DMS53 (cell line): ENCODE results near the gene CASP10.
"Not testable (repeated sequence)": the region's sequence is repeated elsewhere in the genome, so short reads cannot be mapped to it uniquely, and the experiment has no call there.

Experiments
- DNase-seq: peaks from one replicate; lab custom pipeline; 2025; lab: John Stamatoyannopoulos, UW

CASP10 gene

DNA sequence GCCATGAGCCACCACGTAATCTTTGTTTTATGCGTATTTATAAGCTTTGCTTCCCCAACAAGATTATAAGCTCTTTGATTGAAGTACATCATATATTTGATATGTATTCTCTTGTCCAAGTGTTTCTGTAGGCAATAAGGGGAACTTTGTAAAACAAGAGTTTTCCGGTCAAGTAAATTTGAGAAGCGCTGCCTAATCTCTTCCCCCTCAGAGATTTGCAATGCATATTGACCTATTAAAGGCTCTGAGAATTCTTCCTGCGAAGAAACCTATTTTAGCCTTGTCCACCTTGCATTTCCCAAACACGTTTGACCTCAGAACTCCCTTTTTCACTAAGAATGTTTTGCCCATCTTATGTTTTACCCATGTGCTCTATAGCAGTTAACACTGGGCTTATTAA, 26.9 kb upstream of the CASP10 start:
- DNase-seq = no peak

DNA sequence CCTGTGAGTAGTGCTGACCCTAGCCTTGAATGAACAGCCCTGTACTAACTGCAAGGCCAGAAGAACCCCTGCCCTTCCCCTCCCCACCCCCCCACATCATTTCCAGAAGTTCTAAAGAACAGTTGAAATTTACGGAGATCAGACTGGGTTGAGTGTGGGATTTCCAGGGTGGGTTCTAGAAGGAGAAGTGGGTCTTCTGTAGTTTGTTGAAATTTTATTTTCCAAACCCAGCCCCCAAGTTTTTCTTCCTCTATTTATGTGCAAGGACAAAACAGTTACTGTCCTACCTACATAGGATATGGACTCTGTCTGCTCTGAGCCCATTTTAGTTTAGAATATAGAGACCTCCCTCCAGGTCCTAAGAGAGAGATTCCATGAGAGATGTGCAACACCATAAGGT, 26.3 kb upstream of the CASP10 start:
- DNase-seq = no peak

DNA sequence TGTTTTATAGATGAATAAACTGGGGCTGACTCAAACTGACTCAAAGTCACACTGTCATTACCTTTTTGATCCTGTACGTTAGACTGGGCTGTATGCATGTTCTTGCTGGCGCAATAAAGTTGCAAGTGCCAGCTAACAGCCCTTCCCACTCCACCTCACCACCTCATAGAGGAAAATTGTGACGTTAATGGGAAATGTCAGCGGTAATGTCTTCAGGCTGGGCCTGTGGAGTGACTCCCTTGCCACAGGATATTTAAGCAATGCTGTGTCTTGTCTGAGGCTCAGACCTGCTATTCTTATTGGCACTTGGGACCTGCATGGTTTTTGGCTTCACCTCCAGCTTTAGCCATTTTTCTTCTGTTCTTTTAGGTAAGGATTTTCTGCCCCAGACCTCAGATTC, 25.2 kb upstream of the CASP10 start:
- DNase-seq = no peak

DNA sequence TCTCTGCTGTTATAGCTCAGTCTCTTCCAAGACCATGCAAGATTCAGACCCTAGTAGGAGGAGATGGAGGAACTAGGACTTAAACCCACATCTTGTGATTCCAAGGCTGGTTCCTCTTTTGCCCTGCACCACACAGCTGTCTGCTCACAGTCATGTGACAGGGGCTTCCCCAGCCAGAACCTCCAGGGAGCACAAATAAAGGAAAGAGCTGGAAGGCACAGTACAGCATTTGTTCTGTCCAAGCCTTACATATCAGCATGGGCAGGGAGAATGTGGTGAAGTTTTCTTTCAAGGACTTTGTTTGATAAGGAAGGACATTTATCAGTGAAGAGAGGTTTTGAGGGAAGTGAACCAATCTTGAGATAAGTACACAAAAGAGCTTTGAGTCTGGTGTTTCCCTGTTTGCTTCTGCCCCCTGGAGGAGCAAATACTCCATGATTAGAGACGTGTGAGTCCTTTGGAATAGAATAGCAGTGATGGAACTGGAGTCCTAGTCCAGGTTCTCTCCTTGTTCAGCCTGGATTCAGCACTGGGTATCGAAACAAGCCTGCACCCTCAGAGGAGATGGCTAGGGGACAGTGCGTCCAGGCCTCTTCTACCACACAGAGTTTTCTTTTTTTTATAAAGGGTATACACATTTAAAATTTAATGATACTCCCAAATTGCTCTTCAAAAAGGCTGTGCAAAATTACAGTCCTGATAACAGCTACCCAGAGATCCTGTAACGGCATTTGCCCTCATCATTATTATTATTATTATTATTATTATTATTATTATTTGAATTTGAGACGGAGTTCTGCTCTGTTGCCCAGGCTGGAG, 24.6 kb upstream of the CASP10 start:
- peak; percentile 91 for DNase-seq

DNA sequence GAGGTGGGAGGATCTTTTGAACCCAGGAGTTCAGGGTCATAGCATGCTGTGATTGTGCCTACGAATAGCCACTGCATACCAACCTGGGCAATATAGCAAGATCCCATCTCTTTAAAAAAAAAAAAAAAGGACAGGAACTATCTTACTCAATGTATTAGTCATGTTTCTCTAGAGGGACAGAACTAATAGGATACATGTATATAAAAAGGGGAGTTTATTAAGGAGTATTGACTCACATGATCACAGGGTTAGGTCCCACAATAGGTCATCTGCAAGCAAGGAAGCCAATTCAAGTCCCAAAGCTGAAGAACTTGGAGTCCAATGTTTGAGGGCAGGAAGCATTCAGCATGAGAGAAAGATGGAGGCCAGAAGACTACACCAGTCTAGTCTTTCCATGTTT, 18.8 kb upstream of the CASP10 start:
- DNase-seq = no peak

DNA sequence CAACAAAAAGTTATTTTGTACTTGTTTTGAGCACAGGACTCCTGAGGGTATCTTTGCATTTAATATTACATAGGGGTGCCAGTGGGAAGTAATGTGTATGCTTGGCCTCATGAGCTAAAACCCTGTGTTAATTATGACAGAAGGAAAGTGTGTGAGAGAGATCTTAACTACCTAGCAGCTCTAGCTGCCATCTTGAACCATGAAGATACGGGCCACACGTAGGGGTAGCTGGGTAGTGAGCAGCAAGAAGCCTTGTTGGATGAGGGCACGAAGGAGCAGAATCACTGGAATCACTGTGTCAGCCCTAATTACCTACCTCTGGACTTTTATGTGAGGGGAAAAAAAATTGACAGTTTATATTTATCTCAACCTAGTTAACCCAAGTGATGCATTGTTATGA, 15.4 kb upstream of the CASP10 start:
- no peak for DNase-seq

DNA sequence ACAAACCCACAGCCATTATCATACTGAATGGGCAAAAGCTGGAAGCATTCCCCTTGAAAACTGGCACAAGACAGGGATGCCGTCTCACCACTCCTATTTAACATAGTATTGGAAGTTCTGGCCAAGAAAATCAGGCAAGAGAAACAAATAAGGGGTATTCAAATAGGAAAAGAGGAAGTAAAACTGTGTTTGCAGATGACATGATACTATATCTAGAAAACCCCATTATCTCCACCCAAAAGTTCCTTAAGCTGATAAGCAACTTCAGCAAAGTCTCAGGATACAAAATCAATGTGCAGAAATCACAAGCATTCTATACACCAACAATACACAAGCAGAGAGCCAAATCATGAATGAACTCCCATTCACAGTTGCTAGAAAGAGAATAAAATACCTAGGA, 14.4 kb upstream of the CASP10 start:
- not testable (repeated sequence) for DNase-seq

DNA sequence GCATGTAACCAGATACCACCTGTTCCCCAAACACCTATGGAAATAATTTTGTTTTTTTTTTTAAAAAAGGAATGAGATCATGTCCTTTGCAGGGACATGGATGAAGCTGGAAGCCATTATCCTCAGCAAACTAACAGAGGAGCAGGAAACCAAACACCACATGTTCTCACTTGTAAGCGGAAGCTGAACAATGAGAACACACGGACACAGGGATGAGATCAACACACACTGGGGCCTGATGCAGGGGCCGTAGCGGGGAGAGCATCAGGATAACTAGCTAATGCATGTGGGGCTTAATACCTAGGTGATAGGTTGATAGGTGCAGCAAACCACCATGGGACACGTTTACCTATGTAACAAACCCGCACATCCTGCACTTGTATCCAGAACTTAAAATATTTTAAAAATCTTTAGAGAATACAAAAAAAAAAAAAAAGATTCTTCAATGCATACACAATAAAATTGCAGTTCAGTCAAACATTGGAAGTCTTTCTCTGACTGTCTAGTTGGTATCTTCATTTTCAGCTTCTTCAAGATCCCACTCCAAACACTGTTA, 11.6 kb upstream of the CASP10 start:
- peak; percentile 9 for DNase-seq

DNA sequence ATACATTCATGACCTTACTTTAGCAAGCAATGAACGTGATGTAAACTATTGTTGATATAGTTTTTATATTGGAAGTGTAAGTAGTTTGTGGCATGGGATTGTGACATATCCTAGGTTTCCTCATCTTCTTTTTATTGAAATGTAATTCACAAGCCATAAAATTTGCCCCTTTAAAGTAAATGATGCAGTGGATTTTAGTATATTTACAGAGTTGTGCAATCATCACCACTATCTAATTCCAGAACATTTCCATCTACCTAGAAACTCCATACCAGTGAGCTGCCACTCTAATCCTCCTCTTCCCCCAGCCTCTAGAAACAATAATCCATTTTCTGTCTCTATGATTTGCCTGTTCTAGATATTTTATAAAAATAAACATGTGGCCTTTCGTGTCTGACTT, 10.7 kb upstream of the CASP10 start:
- no peak for DNase-seq

DNA sequence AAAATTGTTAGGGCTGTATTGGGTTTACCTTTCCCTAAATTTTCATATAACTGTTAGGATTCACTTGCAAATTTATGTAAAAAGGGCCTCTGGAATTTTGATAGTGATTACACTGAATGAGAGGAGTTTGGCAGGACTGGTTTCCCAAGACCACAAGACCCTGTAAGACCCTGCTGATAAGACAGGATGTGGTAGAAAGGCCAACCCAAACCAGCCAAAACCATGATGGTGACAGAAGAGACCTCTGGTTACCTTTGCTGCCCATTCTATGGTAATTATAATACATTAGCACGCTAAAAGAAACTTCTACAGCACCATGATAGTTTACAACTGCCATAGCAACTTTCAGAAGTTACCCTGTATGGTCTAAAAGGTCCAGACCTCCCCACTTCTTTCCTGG, 8.3 kb upstream of the CASP10 start:
- DNase-seq = no peak

DNA sequence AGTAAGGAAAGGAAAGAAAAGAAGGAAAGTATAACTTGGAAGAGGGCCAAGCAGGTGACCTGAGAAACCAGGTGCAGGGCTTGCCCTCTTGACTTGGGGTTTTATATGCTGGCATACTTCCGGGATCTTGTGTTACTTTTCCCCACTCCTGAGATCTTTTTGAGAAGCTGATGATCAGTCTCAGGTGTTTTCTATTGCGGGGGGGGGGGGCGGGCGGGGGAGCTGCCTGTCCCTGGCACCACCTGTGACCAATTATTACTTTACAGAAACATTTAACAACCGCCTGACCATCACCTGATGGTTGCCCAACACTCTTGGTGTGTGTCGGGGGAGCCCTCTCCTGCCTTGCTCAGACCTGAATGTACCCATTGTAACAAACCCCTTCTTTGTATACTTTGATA, 6.9 kb upstream of the CASP10 start:
- peak; percentile 63 for DNase-seq

DNA sequence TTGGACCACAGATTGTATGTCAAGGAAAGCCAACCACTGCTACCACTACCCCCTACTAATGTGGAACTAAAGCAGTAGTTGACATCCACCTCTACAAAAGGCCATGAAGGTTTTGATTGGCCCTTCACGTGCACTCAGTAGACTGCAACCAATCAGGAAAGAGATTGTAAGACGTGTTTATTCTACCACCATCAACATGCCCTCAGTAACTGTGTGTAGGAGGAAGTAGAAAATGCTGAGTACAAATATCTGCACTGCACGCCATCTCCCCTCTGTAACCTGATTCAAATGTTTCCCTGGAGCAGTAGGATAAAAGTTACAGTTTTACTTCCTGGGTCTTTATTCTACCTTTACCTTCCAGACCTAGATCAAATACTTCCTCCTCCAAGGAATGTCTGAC, 2.9 kb upstream of the CASP10 start:
- peak; percentile 46 for DNase-seq

DNA sequence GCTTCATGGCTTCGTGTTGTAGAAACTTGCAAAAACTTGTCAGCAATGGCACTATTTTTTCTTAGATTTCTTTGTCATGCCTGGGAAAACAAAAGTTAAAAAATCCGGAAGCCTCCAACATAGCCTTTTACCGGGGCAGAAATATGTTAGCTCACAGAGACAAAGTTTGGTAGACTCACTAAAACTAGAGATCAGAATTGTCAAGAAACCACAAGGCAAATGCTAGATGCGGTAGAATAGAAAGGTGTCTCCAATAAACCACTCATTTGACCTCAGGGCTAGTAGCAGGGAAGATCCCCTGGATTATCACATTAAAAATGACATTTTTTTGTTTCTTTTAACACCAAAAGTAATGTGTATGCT, 405 bp downstream of the CASP10 start:
- DNase-seq = no peak

DNA sequence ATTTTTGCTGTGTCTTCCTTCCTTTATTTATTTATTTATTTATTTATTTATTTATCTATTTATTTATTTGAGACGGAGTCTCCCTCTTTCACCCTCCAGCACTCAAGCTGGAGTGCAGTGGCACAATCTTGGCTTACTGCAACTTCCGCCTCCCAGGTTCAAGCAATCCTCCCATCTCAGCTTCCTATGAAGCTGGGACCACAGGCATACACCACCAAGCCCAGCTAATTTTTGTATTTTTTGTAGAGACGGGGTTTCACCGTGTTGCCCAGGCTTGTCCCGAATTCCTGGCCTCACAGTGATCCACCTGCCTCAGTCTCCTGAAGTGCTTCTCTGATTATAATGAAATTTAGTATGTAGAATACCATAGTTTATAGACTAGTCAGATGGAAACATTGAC, 894 bp downstream of the CASP10 start:
- DNase-seq = not testable (repeated sequence)

DNA sequence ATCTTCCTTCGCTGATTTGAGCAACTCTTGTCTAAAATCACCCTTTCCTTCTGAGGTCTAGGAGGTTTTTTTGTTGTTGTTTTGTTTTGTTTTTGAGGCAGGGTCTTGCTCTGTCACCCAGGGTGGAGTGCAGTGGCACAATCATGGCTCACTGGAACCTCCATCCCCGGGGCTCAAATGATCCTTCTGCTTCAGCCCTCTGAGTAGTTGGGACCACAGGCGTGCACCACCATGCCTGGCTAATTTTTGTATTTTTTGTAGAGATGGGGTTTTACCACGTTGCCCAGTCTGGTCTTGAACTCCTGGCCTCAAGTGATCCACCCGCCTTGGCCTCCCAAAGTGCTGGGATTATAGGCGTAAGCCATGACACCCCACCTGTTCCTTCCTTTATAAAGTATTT, 1.3 kb downstream of the CASP10 start:
- not testable (repeated sequence) for DNase-seq

DNA sequence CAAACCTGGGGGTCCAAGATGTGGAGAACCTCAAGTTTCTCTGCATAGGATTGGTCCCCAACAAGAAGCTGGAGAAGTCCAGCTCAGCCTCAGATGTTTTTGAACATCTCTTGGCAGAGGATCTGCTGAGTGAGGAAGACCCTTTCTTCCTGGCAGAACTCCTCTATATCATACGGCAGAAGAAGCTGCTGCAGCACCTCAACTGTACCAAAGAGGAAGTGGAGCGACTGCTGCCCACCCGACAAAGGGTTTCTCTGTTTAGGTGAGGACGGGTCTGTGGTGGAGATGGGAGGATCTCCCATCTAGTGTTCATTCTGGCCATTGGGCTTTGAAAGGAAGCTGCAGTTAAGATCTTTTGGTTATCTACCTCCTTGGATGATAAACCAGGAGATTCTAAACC, 2.9 kb downstream of the CASP10 start:
- DNase-seq = no peak

DNA sequence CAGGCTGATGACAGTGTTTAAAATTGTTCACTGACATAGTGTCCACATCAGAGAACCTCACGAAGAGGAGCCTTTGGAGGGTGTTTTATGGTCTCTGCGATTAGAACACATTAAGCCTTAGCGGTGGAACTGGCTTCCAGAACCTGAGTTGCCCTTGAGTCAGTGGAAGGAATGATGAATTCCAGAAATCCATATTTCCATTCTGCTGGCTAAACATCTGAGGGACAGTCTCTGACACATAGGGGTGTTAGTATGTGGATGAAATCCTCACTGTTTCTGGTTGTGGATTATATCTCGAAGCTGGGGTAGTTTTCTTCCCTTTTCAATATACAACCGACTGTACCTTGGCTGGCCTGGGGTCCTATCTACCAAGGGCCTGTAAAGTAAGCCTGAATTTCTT, 4.0 kb downstream of the CASP10 start:
- DNase-seq = no peak

DNA sequence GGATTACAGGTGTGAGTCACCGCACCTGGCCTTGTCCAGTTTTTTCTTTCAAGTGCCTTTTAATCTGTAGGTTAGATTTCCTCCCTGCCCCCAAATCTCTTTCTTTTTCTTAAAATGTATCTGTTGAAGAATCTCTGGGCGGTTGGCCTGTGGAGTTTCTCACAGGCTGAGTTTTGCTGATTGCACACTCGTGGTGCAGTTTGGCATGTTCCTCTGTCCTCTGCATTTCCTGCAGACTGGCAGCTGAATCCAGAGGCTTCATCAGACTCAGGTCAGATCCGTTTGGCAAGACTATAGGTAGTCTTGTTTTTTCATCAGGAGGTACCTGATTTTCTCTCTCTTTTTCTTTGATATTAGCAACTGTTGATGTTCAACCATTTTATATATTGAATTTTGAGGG, 5.5 kb downstream of the CASP10 start:
- DNase-seq = no peak

DNA sequence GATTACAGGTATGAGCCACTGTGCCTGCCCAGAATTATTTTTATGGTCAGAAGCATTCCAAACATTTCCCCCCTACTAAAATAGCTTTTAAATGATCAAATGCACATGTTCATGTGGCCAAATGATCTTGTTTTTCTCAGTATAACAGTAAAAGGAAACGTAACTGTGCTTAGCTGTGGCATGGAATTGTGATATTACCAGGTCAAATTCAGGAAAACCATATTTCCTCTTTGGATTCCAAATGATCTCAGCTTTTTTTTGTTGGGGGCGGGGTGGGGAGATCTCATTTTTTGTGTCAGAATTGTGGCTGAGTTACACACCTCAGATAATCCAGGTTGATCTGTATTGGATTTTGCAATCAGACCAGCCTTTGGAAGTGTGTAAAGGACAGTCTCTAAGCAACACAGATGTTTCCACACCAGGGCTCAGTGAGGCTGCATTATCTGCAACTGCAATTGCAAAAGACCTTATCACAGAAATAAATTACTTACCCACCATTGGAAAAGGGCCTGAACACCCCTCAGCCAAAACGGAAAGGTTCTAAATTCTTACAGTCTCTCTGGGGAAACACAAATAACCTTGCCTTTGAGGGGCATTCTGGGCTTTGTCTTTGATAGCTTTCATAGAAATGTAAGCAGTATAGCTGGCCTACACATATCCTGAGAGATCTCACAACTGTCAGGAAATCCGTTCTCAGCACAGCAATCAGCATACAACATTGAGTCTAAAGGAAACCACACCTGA, 8.4 kb downstream of the CASP10 start:
- no peak for DNase-seq

DNA sequence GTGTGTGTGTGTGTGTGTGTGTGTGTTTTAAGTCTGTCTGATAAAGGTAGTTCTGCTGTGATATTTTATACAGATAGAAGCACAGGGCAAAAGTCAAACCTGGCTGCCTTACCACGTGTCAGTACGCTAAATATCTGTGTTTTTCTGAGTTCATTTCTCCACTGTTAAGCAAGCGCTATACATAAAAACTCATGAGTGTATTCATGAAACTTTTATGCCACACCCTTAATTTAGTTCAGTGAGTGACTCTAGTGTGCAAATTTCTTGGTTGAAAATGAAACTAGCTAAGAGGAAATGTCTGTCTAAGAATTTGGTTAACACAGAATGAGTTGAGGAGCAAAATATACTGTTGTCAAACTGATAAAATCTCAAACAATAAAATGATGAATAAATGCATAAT, 11.2 kb downstream of the CASP10 start:
- no peak for DNase-seq

DNA sequence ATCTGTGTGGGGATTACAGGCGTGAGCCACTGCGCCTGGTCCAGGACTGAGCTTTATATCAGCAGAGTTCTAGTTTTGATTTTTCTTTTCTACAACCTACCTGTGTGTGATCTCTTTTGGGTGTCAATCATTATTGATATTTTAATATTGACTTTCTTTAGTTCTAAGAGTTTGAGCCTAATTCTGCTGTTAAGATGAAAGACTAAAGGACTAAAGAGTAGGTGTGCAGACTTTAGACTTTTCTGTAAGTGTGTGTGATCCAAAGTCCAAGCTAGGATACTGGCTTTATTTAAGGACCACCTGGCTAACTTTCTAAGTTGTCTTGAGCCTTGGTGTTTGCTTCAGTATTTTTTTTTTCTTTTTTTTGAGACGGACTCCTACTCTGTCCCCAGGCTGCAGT, 12.4 kb downstream of the CASP10 start:
- DNase-seq = no peak

DNA sequence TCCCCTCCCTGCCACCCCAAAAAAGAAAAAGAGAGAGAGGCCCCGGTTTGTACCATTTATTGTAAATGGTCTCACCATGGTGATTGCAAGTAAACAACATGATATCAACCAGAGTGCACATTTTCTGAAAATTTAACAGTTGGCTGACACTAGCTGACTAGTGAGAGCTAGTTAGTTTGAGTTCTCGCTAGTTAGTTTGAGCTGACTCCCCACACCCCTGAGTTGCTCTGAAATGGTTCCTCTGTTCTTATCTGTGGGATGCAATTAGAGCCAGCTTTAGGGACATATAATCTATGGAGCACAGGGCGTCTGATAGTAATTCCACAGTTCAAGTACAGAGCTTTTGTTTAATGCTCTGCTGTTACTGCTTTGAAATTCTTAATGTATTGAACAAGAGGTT, 13.1 kb downstream of the CASP10 start:
- DNase-seq = no peak

DNA sequence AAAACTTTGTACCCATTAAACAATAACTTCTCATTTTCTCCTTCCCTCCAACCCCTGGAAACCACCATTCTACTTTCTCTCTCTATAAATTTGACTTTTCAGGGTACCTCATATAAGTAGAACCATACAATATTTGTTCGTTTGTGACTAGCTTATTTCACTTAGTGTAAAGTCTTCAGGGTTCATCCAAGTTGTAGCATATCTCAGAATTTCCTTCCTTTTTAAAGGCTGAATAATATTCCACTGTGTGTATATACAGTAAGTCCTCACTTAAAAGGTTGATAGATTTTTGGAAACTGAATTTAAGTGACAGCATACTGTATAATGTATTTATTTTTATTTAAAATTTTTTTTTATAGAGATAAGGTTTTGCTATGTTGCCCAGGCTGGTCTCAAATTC, 13.9 kb downstream of the CASP10 start:
- no peak for DNase-seq
